ENCODE measurements around the gene KL. TPM values are rescaled to one million over a fixed set of nuclear protein-coding genes. Genes with fewer than 3 reads are reported as not detected.

KL gene
- total and polyA plus RNA-seq, 12 donors, result 0.24 to 2.8 (median 0.78) TPM

GRCh38 chr13:33052506-33053280 lies 36.5 kb downstream of the KL start:
- intact Hi-C loops (cut with DNase I), result no loop called here
- H3K27ac ChIP-seq, result no peak overlapping the region
- H3K36me3 ChIP-seq (replicated peaks in 1 of 2), result no peaks in the 10 kb centered on the region
- no peaks in the 10 kb centered on the region for H3K27me3 ChIP-seq
- no peak for DNase-seq
- H3K9me3 ChIP-seq (replicated peaks in 1 of 3), result no peaks in the 10 kb centered on the region
- H3K4me1 ChIP-seq (replicated peaks in 1 of 2), result no peaks in the 10 kb centered on the region
- no peak for TF ChIP-seq CTCF (IDR thresholded peaks at IDR 0.05)
- no peak for TF ChIP-seq POLR2A (IDR thresholded peaks at IDR 0.05)
- 68 to 80% (median 79%) methylated on average over 3 of the region's 3 CpGs for WGBS, 4 donors
- no peak overlapping the region for H3K4me3 ChIP-seq

GRCh38 chr13:33053397-33054066 lies 37.3 kb downstream of the KL start:
- H3K4me1 ChIP-seq (replicated peaks in 1 of 2), result no peaks in the 10 kb centered on the region
- no peak for TF ChIP-seq CTCF (IDR thresholded peaks at IDR 0.05)

GRCh38 chr13:33057019-33057780 lies 41.0 kb downstream of the KL start:
- H3K4me1 ChIP-seq (replicated peaks in 1 of 2), result no peaks in the 10 kb centered on the region
- no peak for DNase-seq
- intact Hi-C loops (cut with DNase I), result no loop called here
- no peaks in the 10 kb centered on the region for H3K27me3 ChIP-seq
- WGBS, 4 donors, result 47 to 56% (median 55%) methylated on average over 9 of the region's 9 CpGs
- no peaks in the 10 kb centered on the region for H3K36me3 ChIP-seq (replicated peaks in 1 of 2)
- H3K27ac ChIP-seq, result no peak overlapping the region
- no peaks in the 10 kb centered on the region for H3K9me3 ChIP-seq (replicated peaks in 1 of 3)
- no peak for TF ChIP-seq POLR2A (IDR thresholded peaks at IDR 0.05)
- TF ChIP-seq CTCF (IDR thresholded peaks at IDR 0.05), result peak; percentile 12 to 43 (median 24)
- no peak overlapping the region for H3K4me3 ChIP-seq

More at GRCh38 chr13:33053397-33054066, 37.3 kb downstream of the KL start:
- DNase-seq, result no peak
- Histone ChIP-seq H3K4me3 (no peak overlapping the region), H3K36me3 (replicated peaks in 1 of 2) (no peaks in the 10 kb centered on the region), H3K9me3 (replicated peaks in 1 of 3) (no peaks in the 10 kb centered on the region), H3K27ac (no peak overlapping the region), H3K27me3 (no peaks in the 10 kb centered on the region)
- intact Hi-C loops (cut with DNase I), result no loop called here
- 88 to 90% (median 88%) methylated on average over 7 of the region's 7 CpGs for WGBS, 4 donors

- DNase-seq, result no peak
- Histone ChIP-seq H3K27ac (peak overlapping the region in 1 of 5 donors; percentile 31), H3K4me1 (replicated peaks in 1 of 2) (no peaks in the 10 kb centered on the region), H3K27me3 (no peaks in the 10 kb centered on the region), H3K9me3 (replicated peaks in 1 of 3) (no peaks in the 10 kb centered on the region), H3K36me3 (replicated peaks in 1 of 2) (no peaks in the 10 kb centered on the region), H3K4me3 (no peak overlapping the region)
- WGBS, 4 donors, result 66 to 78% (median 74%) methylated on average over 3 of the region's 3 CpGs
- TF ChIP-seq CTCF (IDR thresholded peaks at IDR 0.05), result no peak
- no peak for TF ChIP-seq POLR2A (IDR thresholded peaks at IDR 0.05)
- intact Hi-C loops (cut with DNase I), result no loop called here
These were observed 42.6 kb downstream of the KL start for GRCh38 chr13:33058776-33059327.

Data from adrenal gland (tissue), 12 donors.